Neural cell (in vitro differentiated cells): ENCODE data around the gene PDE4D. TPM values are rescaled to one million over a fixed set of nuclear protein-coding genes. Genes with fewer than 3 reads are reported as not detected.

Experiments
- H2AFZ ChIP-seq: fragments of 200-600, 300-800 bp; sonication (generic), shearing (Covaris generic); 2 replicates; pipeline ENCODE4 v1.6.0; 2014; ENCODE audit warnings: low read depth, mild to moderate bottlenecking, antibody characterized with exemption, low read length, moderate library complexity
- H3F3A ChIP-seq: fragments of 200-600 bp; shearing (Covaris generic); 2 replicates; pipeline ENCODE4 v1.6.1; 2016; ENCODE audit warnings: mild to moderate bottlenecking, moderate library complexity, mixed read lengths, antibody characterized with exemption, low read length; ENCODE audit not compliant: insufficient read depth, poor library complexity, severe bottlenecking
- H3K27ac ChIP-seq: fragments of 200-600, 300-800 bp; sonication (generic), shearing (Covaris generic); 2 replicates; pipeline ENCODE4 v1.5.1; 2014; ENCODE audit warnings: mild to moderate bottlenecking, low read length, moderate library complexity
- H3K27me3 ChIP-seq: fragments of 300-800, 200-600 bp; sonication (generic), shearing (Covaris generic); 2 replicates; pipeline ENCODE4 v1.6.0; 2014; ENCODE audit warnings: mild to moderate bottlenecking, low read depth, low read length, moderate library complexity; ENCODE audit not compliant: insufficient read depth
- H3K36me3 ChIP-seq: fragments of 300-800, 200-600 bp; sonication (generic), shearing (Covaris generic); 2 replicates; pipeline ENCODE4 v1.5.1; 2014; ENCODE audit warnings: mild to moderate bottlenecking, antibody characterized with exemption, low read length, moderate library complexity; ENCODE audit not compliant: insufficient read depth
- H3K4me2 ChIP-seq: fragments of 300-800, 200-600 bp; sonication (generic), shearing (Covaris generic); 2 replicates; pipeline ENCODE4 v1.6.0; 2014; ENCODE audit warnings: mild to moderate bottlenecking, low read length
- H3K4me3 ChIP-seq: fragments of 300-800, 200-600 bp; sonication (generic), shearing (Covaris generic); 2 replicates; pipeline ENCODE4 v1.5.1; 2014; ENCODE audit warnings: mild to moderate bottlenecking, low read length, moderate library complexity
- H3K79me2 ChIP-seq: fragments of 200-600 bp; shearing (Covaris generic); replicated peaks from 2 replicates; pipeline ENCODE4 v1.6.0; 2014; ENCODE audit warnings: mild to moderate bottlenecking, low read length, moderate library complexity; ENCODE audit not compliant: insufficient read depth
- H3K9ac ChIP-seq: fragments of 300-800, 200-600 bp; sonication (generic), shearing (Covaris generic); 2 replicates; pipeline ENCODE4 v1.6.1; 2016; ENCODE audit warnings: mild to moderate bottlenecking, low read length, mixed read lengths
- H3K9me2 ChIP-seq: fragments of 200-600 bp; shearing (Covaris generic); 2 replicates; pipeline ENCODE4 v1.6.1; 2016; ENCODE audit warnings: mild to moderate bottlenecking, low read length, mixed read lengths; ENCODE audit not compliant: insufficient read depth
- H3K9me3 ChIP-seq: fragments of 200-600, 300-800 bp; sonication (generic), shearing (Covaris generic); 2 replicates; pipeline ENCODE4 v1.6.1; 2016; ENCODE audit warnings: mild to moderate bottlenecking, mixed run types, low read length, moderate library complexity, mixed read lengths
- H4K20me1 ChIP-seq: fragments of 200-600 bp; shearing (Covaris generic); 2 replicates; pipeline ENCODE4 v1.6.1; 2016; ENCODE audit warnings: mild to moderate bottlenecking, mixed run types; ENCODE audit not compliant: insufficient read depth
- CTCF ChIP-seq: fragments of 450-650 bp; IDR thresholded peaks from 2 replicates; pipeline ENCODE4 v1.5.1; 2014; ENCODE audit warnings: antibody characterized with exemption, mild to moderate bottlenecking, moderate library complexity; ENCODE audit not compliant: poor library complexity, severe bottlenecking
- EP300 ChIP-seq: fragments of 450-650 bp; conservative IDR thresholded peaks from 2 replicates; pipeline ENCODE4 v1.6.1; 2014; ENCODE audit warnings: antibody characterized with exemption, mild to moderate bottlenecking, moderate library complexity; ENCODE audit not compliant: poor library complexity, severe bottlenecking
- EZH2 ChIP-seq: fragments of 200-600, 300-800 bp; shearing (Covaris generic), sonication (generic); IDR thresholded peaks from 2 replicates; pipeline ENCODE4 v1.6.1; 2014; ENCODE audit warnings: antibody characterized with exemption, low read length, borderline replicate concordance, mild to moderate bottlenecking; ENCODE audit not compliant: insufficient read depth, poor library complexity, severe bottlenecking
- MXI1 ChIP-seq: fragments of 450-650 bp; conservative IDR thresholded peaks from 2 replicates; pipeline ENCODE4 v1.6.1; 2014; ENCODE audit warnings: antibody characterized with exemption, mild to moderate bottlenecking; ENCODE audit not compliant: poor library complexity, severe bottlenecking
- POLR2AphosphoS5 ChIP-seq: IDR thresholded peaks from 2 replicates; pipeline ENCODE4 v1.6.1; 2012
- RAD21 ChIP-seq: fragments of 450-650 bp; conservative IDR thresholded peaks from 2 replicates; pipeline ENCODE4 v1.6.1; 2014; ENCODE audit warnings: antibody characterized with exemption, mild to moderate bottlenecking, moderate library complexity
- REST ChIP-seq: IDR thresholded peaks from 2 replicates; pipeline ENCODE4 v1.6.1; 2012; ENCODE audit warnings: borderline replicate concordance
- SMC3 ChIP-seq: fragments of 450-650 bp; conservative IDR thresholded peaks from 2 replicates; pipeline ENCODE4 v1.6.1; 2014; ENCODE audit warnings: antibody characterized with exemption, mild to moderate bottlenecking, moderate library complexity; ENCODE audit not compliant: poor library complexity
- TAF1 ChIP-seq: IDR thresholded peaks from 2 replicates; pipeline ENCODE4 v1.6.1; 2012; ENCODE audit warnings: low read depth
- polyA plus RNA-seq: library from polyadenylated mRNA; depleted of rRNA; stranded (reverse); fragments of >200 nt; gene quantifications from 2 replicates; pipeline ENCODE4 v1.2.3, GENCODE V29; 2014

Gene PDE4D
- polyA plus RNA-seq, 1 donor from 2014 or later = 42.8 TPM

- Histone ChIP-seq H4K20me1 (no peaks in the 10 kb centered on the region), H3K4me2 (no peak overlapping the region), H3K9ac (no peak overlapping the region), H3K9me2 (no peaks in the 10 kb centered on the region), H3K4me3 (no peak overlapping the region), H3K36me3 (no peaks in the 10 kb centered on the region), H3K27me3 (no peaks in the 10 kb centered on the region), H2AFZ (no peak overlapping the region), H3K9me3 (no peaks in the 10 kb centered on the region), H3K27ac (no peak overlapping the region), H3F3A (no peaks in the 10 kb centered on the region), H3K79me2 (no peaks in the 10 kb centered on the region)
- TF ChIP-seq REST (no peak), CTCF (no peak), MXI1 (no peak), EZH2 (no peak), RAD21 (no peak)
Measured at GRCh38 chr5:59795141-59795540, 98.4 kb downstream of the PDE4D start.

- H2AFZ ChIP-seq = no peak overlapping the region
Measured at GRCh38 chr5:59792983-59793585, 100.4 kb downstream of the PDE4D start.

More at GRCh38 chr5:59792983-59793585, 100.4 kb downstream of the PDE4D start:
- Histone ChIP-seq H3F3A (no peaks in the 10 kb centered on the region), H3K9me2 (no peaks in the 10 kb centered on the region), H3K4me3 (no peak overlapping the region), H3K79me2 (no peaks in the 10 kb centered on the region), H3K27ac (no peak overlapping the region), H3K36me3 (no peaks in the 10 kb centered on the region), H4K20me1 (no peaks in the 10 kb centered on the region), H3K27me3 (no peaks in the 10 kb centered on the region), H3K9me3 (no peaks in the 10 kb centered on the region), H3K9ac (no peak overlapping the region), H3K4me2 (no peak overlapping the region)
- TF ChIP-seq POLR2AphosphoS5 (no peak), MXI1 (no peak), EZH2 (no peak), CTCF (no peak), EP300 (no peak), SMC3 (no peak), TAF1 (no peak), REST (no peak), RAD21 (no peak)
